HEK293 (cell line): ENCODE measurements around the gene KEL.
A peak's percentile ranks its signal among the peaks of the same experiment; 100 is the strongest.

ENCODE experiments used
- CTCF ChIA-PET: fragments of 350-600 bp; formaldehyde crosslinking; extraction: SDS; loops from one replicate; lab custom pipeline; 2021; ENCODE audit warnings: antibody characterized with exemption; lab: Yijun Ruan, JAX
- POLR2A ChIA-PET: fragments of 300-600 bp; formaldehyde crosslinking; extraction: SDS; loops from one replicate; lab custom pipeline; 2020; ENCODE audit warnings: antibody characterized with exemption, inconsistent platforms; lab: Yijun Ruan, JAX
- H3K27ac ChIP-seq: fragments of 200-500 bp; sonication (Bioruptor generic); 2 replicates; pipeline ENCODE4 v1.5.1; 2014; ENCODE audit warnings: low read depth, low read length, control low read depth, inconsistent platforms; ENCODE audit errors: extremely low read depth
- H3K36me3 ChIP-seq, 2 experiments: fragments of 200-500 bp in 1 of 2; sonication (Bioruptor generic) in 1 of 2; 1 replicate in 1 of 2; 2 replicates in 1 of 2; pipeline ENCODE4 v1.5.1; 2014 to 2017; ENCODE audit warnings: inconsistent platforms in 2 of 2, low read length in 2 of 2; ENCODE audit not compliant: control insufficient read depth in 2 of 2, insufficient read depth in 1 of 2
- H3K4me1 ChIP-seq: fragments of 200-500 bp; sonication (Bioruptor generic); 2 replicates; pipeline ENCODE4 v1.5.1; 2014; ENCODE audit warnings: mild to moderate bottlenecking, low read length, inconsistent platforms; ENCODE audit not compliant: control insufficient read depth, insufficient read depth
- H3K4me3 ChIP-seq: 2 replicates; pipeline ENCODE4 v1.5.1; 2011; ENCODE audit warnings: low read depth, mild to moderate bottlenecking, control low read depth, low read length, moderate library complexity
- H3K9me3 ChIP-seq: fragments of 200-500 bp; sonication (Bioruptor generic); 2 replicates; pipeline ENCODE4 v1.5.1; 2014; ENCODE audit warnings: low read depth, low read length, inconsistent platforms; ENCODE audit not compliant: control insufficient read depth, insufficient read depth
- PRDM10 ChIP-seq: fragments of 450-650 bp; formaldehyde crosslinking; IDR thresholded peaks from 2 replicates; pipeline ENCODE4 v1.5.1; 2016; ENCODE audit warnings: missing biosample characterization, missing genetic modification characterization
- SCRT2 ChIP-seq: fragments of 450-650 bp; formaldehyde crosslinking; IDR thresholded peaks from 2 replicates; pipeline ENCODE4 v1.5.1; 2016; ENCODE audit warnings: missing biosample characterization, missing genetic modification characterization
- ZBTB44 ChIP-seq: fragments of 450-650 bp; IDR thresholded peaks from 2 replicates; pipeline ENCODE4 v1.5.1; 2018; ENCODE audit warnings: missing biosample characterization, mild to moderate bottlenecking, missing genetic modification characterization
- ZNF19 ChIP-seq: fragments of 450-650 bp; formaldehyde crosslinking; IDR thresholded peaks from 2 replicates; pipeline ENCODE4; 2016; ENCODE audit warnings: missing biosample characterization, missing genetic modification characterization, low read depth
- ZNF23 ChIP-seq: fragments of 450-650 bp; formaldehyde crosslinking; IDR thresholded peaks from 2 replicates; pipeline ENCODE4 v1.5.1; 2016; ENCODE audit warnings: missing biosample characterization, missing genetic modification characterization, borderline replicate concordance
- ZNF274 ChIP-seq, 2 experiments: fragments of 200-500 bp in 1 of 2; fragments of 450-650 bp in 1 of 2; sonication (Bioruptor generic) in 1 of 2; formaldehyde crosslinking in 1 of 2; IDR thresholded peaks; 2 replicates each; pipeline versions ENCODE4 v1.5.1 to v1.6.1; 2014 to 2016; ENCODE audit warnings: borderline replicate concordance in 1 of 2, inconsistent platforms in 1 of 2, low read length in 1 of 2, missing biosample characterization in 1 of 2, missing genetic modification characterization in 1 of 2
- ZNF341 ChIP-seq: fragments of 450-650 bp; formaldehyde crosslinking; IDR thresholded peaks from 2 replicates; pipeline ENCODE4; 2016; ENCODE audit warnings: low read depth, missing biosample characterization, missing genetic modification characterization
- ZNF423 ChIP-seq: fragments of 450-650 bp; formaldehyde crosslinking; IDR thresholded peaks from 2 replicates; pipeline ENCODE4 v1.5.1; 2016; ENCODE audit warnings: missing biosample characterization, missing genetic modification characterization
- ZNF426 ChIP-seq: fragments of 450-650 bp; formaldehyde crosslinking; IDR thresholded peaks from 2 replicates; pipeline ENCODE4 v1.5.1; 2017; ENCODE audit warnings: missing biosample characterization, missing genetic modification characterization, mild to moderate bottlenecking, inconsistent platforms, moderate library complexity
- ZNF521 ChIP-seq: fragments of 450-650 bp; formaldehyde crosslinking; IDR thresholded peaks from 2 replicates; pipeline ENCODE4 v1.5.1; 2017; ENCODE audit warnings: missing biosample characterization, mild to moderate bottlenecking, missing genetic modification characterization
- ZNF549 ChIP-seq: fragments of 450-650 bp; IDR thresholded peaks from 2 replicates; pipeline ENCODE4 v1.5.1; 2018; ENCODE audit warnings: missing biosample characterization, missing genetic modification characterization, mild to moderate bottlenecking, inconsistent platforms, moderate library complexity
- ZNF585B ChIP-seq: fragments of 450-650 bp; formaldehyde crosslinking; IDR thresholded peaks from 2 replicates; pipeline ENCODE4 v1.5.1; 2016; ENCODE audit warnings: missing biosample characterization, missing genetic modification characterization
- ZNF621 ChIP-seq: fragments of 450-650 bp; formaldehyde crosslinking; IDR thresholded peaks from 2 replicates; pipeline ENCODE4 v1.5.1; 2017; ENCODE audit warnings: missing biosample characterization, missing genetic modification characterization
- TF ChIP-seq, protein P1 (sequence below): fragments of 450-650 bp; formaldehyde crosslinking; IDR thresholded peaks from 2 replicates; pipeline ENCODE4 v1.5.1; 2016; ENCODE audit warnings: missing biosample characterization, missing genetic modification characterization

Gene KEL

GRCh38 chr7:142957723-142958122, 4.4 kb downstream of the KEL start (continued):
- TF ChIP-seq ZNF426 (tag by site-specific recombination) (no peak), ZNF19 (tag by site-specific recombination) (no peak), ZBTB44 (tag by site-specific recombination) (no peak), ZNF23 (tag by site-specific recombination) (no peak), ZNF621 (no peak)

GRCh38 chr7:142956951-142957623, 5.1 kb downstream of the KEL start:
- no peaks in the 10 kb centered on the region for H3K4me1 ChIP-seq
- ChIA-PET CTCF (interaction anchor here (0.6 kb wide), 1 partner anchor 327 kb away, joined by 3 read pairs; no protein-coding TSS in a partner anchor), POLR2A (no interaction called here)
- H3K4me3 ChIP-seq = no peak overlapping the region
- TF ChIP-seq ZNF274 (IDR thresholded peaks at IDR 0.05; ENCODE audit: low read length) (no peak), ZNF274 (tag by site-specific recombination; IDR thresholded peaks at IDR 0.05; ENCODE audit: borderline replicate concordance) (no peak), ZNF585B (tag by site-specific recombination) (no peak), PRDM10 (tag by site-specific recombination) (no peak), ZNF521 (no peak), ZNF426 (tag by site-specific recombination) (no peak), ZNF423 (no peak)
- TF ChIP-seq, protein P1, sequence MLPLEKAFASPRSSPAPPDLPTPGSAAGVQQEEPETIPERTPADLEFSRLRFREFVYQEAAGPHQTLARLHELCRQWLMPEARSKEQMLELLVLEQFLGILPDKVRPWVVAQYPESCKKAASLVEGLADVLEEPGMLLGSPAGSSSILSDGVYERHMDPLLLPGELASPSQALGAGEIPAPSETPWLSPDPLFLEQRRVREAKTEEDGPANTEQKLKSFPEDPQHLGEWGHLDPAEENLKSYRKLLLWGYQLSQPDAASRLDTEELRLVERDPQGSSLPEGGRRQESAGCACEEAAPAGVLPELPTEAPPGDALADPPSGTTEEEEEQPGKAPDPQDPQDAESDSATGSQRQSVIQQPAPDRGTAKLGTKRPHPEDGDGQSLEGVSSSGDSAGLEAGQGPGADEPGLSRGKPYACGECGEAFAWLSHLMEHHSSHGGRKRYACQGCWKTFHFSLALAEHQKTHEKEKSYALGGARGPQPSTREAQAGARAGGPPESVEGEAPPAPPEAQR (tag by site-specific recombination) = no peak
- H3K27ac ChIP-seq = no peak overlapping the region
- H3K9me3 ChIP-seq = no peaks in the 10 kb centered on the region
- no peaks in the 10 kb centered on the region for H3K36me3 ChIP-seq

DNA sequence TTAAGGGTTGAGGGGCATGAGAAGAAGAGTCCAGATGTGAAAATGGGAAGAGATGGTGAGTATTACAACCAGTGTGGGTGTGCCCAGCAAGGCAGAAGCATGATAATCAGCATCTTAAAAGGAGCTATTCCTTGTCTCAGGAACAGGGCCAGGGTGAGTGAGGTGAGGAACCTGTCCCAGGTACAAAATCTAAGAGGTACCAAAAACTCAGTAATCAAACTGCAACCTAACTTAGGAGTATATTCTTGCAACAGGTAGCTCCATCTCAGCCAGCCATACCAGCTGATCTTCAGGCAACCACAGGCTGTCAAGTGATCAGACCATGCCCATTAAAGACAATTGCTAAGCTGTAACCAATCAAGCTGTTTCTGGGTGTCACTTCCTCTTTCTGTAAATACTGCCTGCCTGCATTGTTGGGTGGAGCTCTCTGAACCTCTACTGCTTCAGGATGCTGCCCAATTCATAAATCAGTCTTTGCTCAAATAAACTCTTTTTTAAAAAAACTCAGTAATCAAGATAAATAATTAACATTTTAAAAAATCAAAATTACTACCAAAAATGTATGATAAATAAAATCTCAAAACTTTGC, 7.4 kb downstream of the KEL start:
- Histone ChIP-seq H3K9me3 (no peaks in the 10 kb centered on the region), H3K36me3 (no peaks in the 10 kb centered on the region), H3K4me1 (no peaks in the 10 kb centered on the region), H3K4me3 (no peak overlapping the region), H3K27ac (no peak overlapping the region)
- TF ChIP-seq ZNF549 (tag by site-specific recombination) (peak; percentile 93), ZNF341 (tag by site-specific recombination) (no peak), SCRT2 (tag by site-specific recombination) (0 out of 2 replicates have a peak, but pooled peaks have one; percentile 14)
- ChIA-PET CTCF (interaction anchor here (0.6 to 0.8 kb wide), 2 partner anchors 16 to 47 kb away, joined by 3 to 4 read pairs; partner anchors contain the start of gene LLCFC1), POLR2A (no interaction called here)
